Chondrocyte (in vitro differentiated cells): ENCODE measurements around the gene SPATA33. TPM values are rescaled to one million over a fixed set of nuclear protein-coding genes. Genes with fewer than 3 reads are reported as not detected.

Experiments
- DNase-seq: peaks from one replicate; pipeline ENCODE4 v3.0.0; 2021; ENCODE audit warnings: mixed read lengths, low spot score
- H3K27ac Mint-ChIP-seq: one replicate; pipeline ENCODE4 v1.8.0; 2021; ENCODE audit warnings: mild to moderate bottlenecking, moderate library complexity, mixed read lengths; ENCODE audit not compliant: unreplicated experiment
- H3K27me3 Mint-ChIP-seq: 2 replicates; pipeline ENCODE4 v1.8.0; 2021; ENCODE audit warnings: low read depth, mixed read lengths
- H3K36me3 Mint-ChIP-seq: 2 replicates; pipeline ENCODE4 v1.8.0; 2021; ENCODE audit warnings: low read depth, mixed read lengths
- H3K4me1 Mint-ChIP-seq: 2 replicates; pipeline ENCODE4 v1.8.0; 2021; ENCODE audit warnings: low read depth, mild to moderate bottlenecking, mixed read lengths
- H3K4me3 Mint-ChIP-seq: one replicate; pipeline ENCODE4 v1.8.0; 2021; ENCODE audit warnings: mild to moderate bottlenecking, moderate library complexity, mixed read lengths; ENCODE audit not compliant: unreplicated experiment
- H3K9me3 Mint-ChIP-seq: 2 replicates; pipeline ENCODE4 v1.8.0; 2021; ENCODE audit warnings: low read depth, mixed read lengths
- CTCF ChIP-seq: fragments of 200-600 bp; sonication (generic); IDR thresholded peaks from 2 replicates; pipeline ENCODE4 v1.5.0; 2021; ENCODE audit warnings: antibody characterized with exemption, mild to moderate bottlenecking, moderate library complexity
- total RNA-seq: library from RNA; stranded (reverse); gene quantifications from 3 replicates; pipeline ENCODE4 v1.2.1, GENCODE V29; 2021

Gene SPATA33
- total RNA-seq, 1 donor from 2014 or later: 8.8 TPM

- H3K27ac Mint-ChIP-seq: peak overlapping the region; percentile 87
- no peaks in the 10 kb centered on the region for H3K27me3 Mint-ChIP-seq
- H3K4me3 Mint-ChIP-seq: peak overlapping the region; percentile 69
Measured at GRCh38 chr16:89700100-89700648, 42.5 kb downstream of the SPATA33 start.

GRCh38 chr16:89700649-89701424, 43.2 kb downstream of the SPATA33 start:
- Mint-ChIP-seq H3K27ac (peak overlapping the region; percentile 87), H3K27me3 (no peaks in the 10 kb centered on the region), H3K36me3 (no peaks in the 10 kb centered on the region), H3K4me1 (peaks cover 6% of the 10 kb centered on the region), H3K4me3 (peak overlapping the region; percentile 69), H3K9me3 (no peaks in the 10 kb centered on the region)
- TF ChIP-seq CTCF: peak; percentile 69
- peak; percentile 92 for DNase-seq

More at GRCh38 chr16:89700100-89700648, 42.5 kb downstream of the SPATA33 start:
- Mint-ChIP-seq H3K9me3 (no peaks in the 10 kb centered on the region), H3K36me3 (no peaks in the 10 kb centered on the region), H3K4me1 (peaks cover 5% of the 10 kb centered on the region)
- peak; percentile 99 for DNase-seq
- TF ChIP-seq CTCF: peak; percentile 75

GRCh38 chr16:89701425-89702406, 44.1 kb downstream of the SPATA33 start, which contains the start of gene SPATA2L:
Gene SPATA2L (minus strand): TSS chr16:89701705. CDS start chr16:89701232, 473 bp downstream.
- Mint-ChIP-seq H3K4me3 (peak within 1 kb of the TSS; percentile 69), H3K27me3 (no peaks in the 10 kb centered on the region), H3K9me3 (no peaks in the 10 kb centered on the region), H3K36me3 (no peaks in the 10 kb centered on the region), H3K27ac (peak within 1 kb of the TSS; percentile 87), H3K4me1 (peaks cover 11% of the 10 kb centered on the region)
- peak; percentile 52 for TF ChIP-seq CTCF
- DNase-seq: no peak

GRCh38 chr16:89704281-89704680, 46.6 kb downstream of the SPATA33 start:
- DNase-seq: no peak
- Mint-ChIP-seq H3K27ac (no peak overlapping the region), H3K36me3 (no peaks in the 10 kb centered on the region), H3K27me3 (no peaks in the 10 kb centered on the region), H3K4me3 (no peak overlapping the region), H3K4me1 (peaks cover 11% of the 10 kb centered on the region), H3K9me3 (no peaks in the 10 kb centered on the region)
- TF ChIP-seq CTCF: peak; percentile 21

- no peaks in the 10 kb centered on the region for H3K27me3 Mint-ChIP-seq
- no peak for DNase-seq
- no peaks in the 10 kb centered on the region for H3K36me3 Mint-ChIP-seq
- no peaks in the 10 kb centered on the region for H3K9me3 Mint-ChIP-seq
- TF ChIP-seq CTCF: no peak
- H3K4me1 Mint-ChIP-seq: peaks cover 8% of the 10 kb centered on the region
- no peak overlapping the region for H3K4me3 Mint-ChIP-seq
- no peak overlapping the region for H3K27ac Mint-ChIP-seq
Measured at GRCh38 chr16:89705006-89705405, 47.4 kb downstream of the SPATA33 start.
